ENCODE results near the gene METTL24.

GRCh38 chr6:110334423-110335180 lies 23.5 kb downstream of the METTL24 start:
- TF ChIP-seq CTCF (IDR thresholded peaks at IDR 0.05): no peak
- no peak for TF ChIP-seq POLR2A (IDR thresholded peaks at IDR 0.05)
